Fibroblast of skin of scalp (primary cell): ENCODE data around the gene RBCK1.
A peak's percentile ranks its signal among the peaks of the same experiment; 100 is the strongest.

Source experiments
- DNase-seq: peaks from one replicate; pipeline ENCODE4 v3.0.0-alpha.2; 2013

Gene RBCK1

DNA sequence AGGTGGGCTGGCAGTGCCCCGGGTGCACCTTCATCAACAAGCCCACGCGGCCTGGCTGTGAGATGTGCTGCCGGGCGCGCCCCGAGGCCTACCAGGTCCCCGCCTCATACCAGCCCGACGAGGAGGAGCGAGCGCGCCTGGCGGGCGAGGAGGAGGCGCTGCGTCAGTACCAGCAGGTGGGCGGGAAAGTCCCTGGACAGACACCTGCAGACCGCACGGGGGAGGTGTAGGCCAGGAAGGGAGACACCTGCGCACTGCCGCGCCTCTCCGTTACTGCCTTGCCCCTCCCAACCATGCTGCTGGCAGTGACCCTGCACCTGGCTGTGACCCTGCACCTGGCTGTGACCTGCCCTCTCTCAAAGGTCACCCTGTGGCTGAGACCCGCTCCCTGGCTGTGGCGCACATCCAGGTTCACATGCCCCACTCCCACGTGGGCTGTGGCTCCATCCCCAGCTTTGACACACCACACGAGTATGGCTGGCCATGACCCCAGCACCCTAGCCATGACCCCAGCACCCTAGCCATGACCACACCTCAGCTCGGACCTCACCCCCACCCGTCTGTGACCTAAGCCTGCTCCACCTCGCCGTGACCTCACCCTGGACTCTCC lies 11.6 kb downstream of the RBCK1 start:
- no peak for DNase-seq

DNA sequence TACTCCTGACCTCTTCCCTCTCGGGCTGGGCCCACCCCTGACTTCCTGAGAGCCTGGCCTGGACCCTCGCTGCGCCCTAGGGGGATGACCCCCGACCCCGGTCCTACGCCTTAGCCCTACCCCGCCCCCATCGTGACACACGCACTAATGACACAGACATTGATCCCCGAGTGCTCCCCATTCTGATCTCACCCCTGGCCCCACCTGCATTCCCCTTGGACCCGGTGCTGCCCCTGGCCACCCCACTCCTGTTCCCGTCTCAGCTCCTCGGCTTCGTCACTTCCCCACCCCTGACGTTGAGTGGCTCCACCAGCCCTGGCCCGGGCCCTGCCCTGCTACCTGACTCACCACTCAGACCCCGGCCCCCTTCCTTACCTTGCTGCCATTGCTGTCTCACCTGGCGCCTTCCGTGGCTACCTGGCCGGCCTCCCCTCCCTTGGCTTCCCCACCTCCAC lies 12.1 kb downstream of the RBCK1 start:
- DNase-seq, result no peak

DNA sequence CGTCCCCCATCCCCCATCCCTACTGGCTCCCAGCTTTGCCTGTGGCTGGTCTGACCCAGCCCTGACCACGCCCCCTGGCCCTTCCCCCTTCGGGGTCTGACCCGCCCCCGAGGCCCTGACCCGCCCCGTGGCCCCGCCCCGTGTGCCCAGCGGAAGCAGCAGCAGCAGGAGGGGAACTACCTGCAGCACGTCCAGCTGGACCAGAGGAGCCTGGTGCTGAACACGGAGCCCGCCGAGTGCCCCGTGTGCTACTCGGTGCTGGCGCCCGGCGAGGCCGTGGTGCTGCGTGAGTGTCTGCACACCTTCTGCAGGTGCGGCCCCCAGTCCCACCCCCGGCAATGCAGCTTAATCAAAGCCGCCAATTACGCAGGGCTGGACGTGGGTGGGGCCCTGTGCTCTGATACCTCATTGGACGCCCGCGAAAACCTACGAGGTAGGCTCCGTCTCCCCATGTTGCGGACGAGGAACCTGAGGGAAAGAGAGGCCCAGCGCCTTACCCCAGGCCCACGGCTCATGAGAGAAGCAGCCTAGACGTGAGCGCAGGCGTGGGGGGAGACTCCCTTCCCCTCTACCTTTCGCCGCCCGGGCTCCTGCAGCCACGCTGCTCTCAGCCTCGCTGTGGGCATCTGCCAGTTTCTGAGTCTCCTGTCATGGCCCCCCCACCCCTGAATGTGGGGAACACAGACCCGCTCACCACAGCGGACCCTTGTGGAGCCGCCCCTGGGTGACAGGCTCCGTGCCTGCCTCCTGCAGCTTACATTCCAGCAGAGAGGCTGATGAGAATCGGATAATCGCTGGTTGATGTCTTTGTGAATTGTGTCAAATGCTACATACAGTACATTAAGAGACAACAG lies 12.8 kb downstream of the RBCK1 start:
- no peak for DNase-seq

DNA sequence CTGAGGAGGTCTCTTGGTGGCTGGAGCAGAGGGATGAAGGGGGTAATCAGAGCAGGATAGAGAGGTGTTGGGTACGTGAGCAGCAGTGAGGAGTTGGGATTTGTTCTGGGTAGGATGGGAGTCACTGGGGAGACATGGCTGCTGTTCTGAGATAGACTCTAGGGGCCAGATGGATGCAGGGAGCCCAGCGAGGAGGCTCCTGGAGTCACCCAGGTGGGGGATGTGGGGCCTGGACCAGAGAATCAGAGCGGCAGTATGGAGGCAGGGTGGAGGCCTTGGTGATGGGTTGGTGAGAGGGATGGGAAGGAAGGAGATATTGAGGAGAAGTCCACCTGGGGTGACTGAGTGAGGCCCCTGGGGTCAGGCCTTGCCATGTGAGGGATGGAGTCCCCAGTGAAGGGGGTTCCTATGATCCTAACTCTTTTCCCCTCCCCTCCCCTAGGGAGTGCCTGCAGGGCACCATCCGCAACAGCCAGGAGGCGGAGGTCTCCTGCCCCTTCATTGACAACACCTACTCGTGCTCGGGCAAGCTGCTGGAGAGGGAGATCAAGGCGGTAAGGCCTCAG lies 13.7 kb downstream of the RBCK1 start:
- no peak for DNase-seq

DNA sequence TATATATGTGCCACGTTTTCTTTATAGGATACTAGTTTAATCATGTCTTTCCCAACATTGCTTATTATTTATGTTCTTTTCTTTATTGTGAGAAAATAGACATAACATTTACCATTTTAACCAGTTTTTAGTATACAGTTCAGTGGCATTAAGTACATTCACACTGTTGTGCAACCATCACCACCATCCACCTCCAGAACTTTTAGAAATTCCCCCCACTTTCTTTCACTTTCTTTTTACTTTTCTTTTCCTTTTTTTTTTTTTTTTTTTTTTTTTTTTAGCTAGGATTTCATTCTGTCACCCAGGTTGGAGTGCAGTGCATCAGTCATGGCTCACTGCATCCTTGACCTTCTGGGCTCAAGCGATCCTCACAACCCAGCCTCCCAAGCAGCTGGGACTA lies 18.5 kb downstream of the RBCK1 start:
- DNase-seq, result no peak

DNA sequence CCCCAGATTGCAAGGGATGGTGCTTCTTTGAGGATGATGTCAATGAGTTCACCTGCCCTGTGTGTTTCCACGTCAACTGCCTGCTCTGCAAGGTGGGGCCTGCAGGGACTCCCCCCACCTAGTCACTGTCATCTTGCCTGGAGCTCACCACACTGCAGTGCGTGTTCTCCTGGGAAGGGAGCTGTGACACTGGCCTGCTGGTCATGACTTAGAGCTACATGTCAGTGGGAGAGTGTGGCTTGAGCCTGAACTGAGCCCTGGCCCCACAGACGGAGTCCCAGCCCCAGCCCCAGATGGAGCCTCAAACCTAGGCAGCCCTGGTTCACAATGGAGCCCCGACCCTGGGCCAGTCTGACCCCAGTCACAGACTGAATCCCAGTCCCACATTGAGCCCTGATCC lies 19.3 kb downstream of the RBCK1 start:
- no peak for DNase-seq

DNA sequence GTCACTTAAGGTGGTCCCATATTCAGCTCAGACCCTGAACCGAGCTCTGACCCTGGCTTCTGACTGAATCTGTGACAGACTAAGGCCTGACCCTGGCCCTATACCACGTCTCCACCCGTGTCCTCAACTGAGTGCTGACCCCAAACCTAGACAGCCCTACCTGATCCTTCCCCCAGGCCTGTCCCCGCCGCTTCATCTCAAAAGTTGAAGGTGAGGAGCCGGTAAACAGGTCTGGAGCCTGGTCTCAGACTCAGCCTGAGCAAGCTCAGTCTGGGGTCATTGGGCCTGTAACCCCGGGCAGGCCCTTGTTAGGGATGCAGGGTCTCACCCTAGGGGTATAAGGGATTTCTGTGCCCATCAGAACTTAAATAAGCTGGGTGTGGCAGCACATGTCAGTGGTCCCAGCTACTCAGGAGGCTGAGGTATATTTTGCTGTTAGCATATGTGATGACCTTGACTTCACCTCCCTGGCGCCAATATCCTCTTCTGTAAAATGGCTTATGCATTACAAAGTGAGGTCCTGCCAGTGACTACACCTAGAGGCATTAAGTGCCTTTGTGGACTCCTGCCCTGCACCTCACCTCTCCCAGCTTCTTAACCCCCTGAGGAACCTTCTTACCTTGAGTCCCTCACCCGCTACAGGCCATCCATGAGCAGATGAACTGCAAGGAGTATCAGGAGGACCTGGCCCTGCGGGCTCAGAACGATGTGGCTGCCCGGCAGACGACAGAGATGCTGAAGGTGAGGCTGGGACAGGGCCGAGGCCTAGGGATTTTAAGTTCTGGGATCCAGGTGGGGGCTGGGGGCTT lies 20.0 kb downstream of the RBCK1 start:
- DNase-seq, result no peak

DNA sequence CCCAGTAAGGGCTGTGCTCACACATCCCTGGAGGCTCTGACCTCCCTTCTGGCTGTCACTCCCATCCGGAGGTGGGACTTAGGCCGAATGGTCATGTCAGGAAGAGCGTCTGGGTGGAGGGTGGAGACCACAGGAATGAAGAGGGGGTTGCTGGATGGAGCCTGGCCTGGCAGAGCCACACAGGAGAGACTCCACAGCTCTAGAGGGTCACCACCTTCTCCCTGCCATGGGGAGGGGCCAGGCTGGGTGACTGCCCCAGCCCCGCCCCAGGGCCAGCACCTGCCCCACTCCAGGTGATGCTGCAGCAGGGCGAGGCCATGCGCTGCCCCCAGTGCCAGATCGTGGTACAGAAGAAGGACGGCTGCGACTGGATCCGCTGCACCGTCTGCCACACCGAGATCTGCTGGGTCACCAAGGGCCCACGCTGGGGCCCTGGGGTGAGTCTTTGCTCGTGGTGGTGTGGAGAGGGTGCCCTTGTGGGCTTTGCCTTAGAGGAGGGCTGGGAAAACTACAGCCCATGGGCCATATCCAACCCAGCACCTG lies 20.6 kb downstream of the RBCK1 start:
- no peak for DNase-seq

DNA sequence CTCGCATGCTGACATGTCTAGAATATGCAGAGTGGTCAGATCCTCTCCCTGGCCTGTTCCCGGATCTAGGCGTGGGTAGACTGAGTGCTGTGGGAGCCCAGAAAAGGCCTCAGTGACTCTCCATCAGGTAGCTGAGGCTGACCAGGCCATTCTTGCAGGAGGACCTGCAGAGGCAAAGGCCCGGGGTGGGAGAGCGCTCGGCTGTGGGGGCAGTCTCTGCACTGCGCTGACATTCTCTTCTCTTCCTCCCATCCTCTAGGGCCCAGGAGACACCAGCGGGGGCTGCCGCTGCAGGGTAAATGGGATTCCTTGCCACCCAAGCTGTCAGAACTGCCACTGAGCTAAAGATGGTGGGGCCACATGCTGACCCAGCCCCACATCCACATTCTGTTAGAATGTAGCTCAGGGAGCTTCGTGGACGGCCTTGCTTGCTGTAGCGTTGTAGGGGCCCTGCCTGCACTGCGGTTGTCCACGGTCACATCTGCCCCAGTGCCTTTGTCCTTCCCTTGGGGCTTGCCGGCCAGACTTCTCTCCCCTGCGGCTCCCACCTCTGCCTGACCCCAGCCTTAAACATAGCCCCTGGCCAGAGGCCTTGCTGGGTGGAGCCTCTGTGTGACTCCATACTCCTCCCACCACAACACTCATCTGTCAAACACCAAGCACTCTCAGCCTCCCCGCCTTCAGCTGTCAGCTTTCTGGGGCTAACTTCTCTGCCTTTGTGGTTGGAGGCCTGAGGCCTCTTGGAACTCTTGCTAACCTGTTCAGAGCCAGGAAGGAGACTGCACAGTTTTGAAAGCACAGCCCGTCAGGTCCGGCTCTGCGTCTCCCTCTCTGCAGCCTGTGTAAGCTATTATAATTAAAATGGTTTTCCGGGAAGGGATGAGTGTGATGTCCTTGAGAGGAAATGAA lies 22.2 kb downstream of the RBCK1 start:
- no peak for DNase-seq

DNA sequence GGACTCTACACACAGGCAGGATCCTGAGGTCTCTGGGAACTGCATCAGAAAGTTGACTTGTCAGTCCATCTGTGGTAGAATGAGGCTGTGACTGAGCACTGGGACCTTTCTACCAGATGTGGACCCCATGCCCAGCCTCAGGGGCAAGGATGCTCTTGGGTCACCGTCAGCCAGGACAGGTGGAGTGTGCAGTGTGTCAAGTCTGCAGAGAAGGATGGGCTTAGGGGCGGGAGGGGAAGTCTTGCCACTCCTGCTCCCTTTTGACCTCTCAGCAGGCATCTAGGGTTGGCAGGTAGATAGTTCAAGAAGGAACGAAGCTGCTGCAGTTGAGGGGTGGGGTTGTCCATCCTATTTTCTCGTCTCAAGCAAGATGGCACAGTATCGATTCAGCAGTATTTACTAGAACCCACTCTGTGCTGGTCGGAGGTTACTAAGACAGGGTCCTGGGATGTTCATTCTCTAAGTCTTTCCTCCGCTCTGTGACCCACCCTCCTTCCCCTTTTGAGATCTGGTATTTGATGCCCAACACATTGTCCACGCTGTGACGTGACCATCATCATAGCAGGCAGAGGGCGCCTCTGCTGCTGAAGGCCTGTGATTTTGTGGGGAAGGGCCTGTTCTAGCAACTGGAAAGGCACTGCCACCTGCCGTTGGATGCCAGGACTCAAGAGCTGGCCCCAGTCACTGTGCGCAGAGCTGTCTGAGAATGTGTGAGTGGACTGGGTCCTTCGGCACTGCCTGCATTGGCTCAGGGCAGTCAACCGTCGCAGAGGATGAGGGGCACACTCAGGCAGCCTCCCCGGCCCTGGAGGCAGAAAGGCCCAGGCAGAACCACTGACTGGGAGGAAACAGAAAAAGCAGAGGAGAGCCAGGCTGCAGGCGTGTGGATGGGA lies 23.2 kb downstream of the RBCK1 start:
- peak; percentile 76 for DNase-seq

DNA sequence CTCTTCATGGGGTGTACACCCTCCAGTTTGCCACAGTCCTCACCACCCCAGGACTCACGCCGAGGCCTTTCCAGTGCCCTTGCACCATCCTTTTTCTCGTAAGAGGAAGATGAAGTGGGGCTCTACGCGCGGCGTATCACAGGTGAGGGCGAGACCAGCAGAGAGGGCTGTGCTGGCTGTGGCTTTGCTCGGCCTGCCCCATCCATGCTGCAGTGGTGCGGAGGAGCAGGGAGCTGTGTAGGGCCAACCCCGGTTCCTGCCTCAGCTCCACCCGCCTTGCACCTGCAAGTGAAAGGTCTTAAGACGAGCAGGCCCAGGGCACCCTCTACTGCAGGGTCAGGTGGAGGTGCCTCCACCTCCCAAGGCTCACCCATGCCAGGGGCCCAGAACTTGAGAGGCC lies 24.1 kb downstream of the RBCK1 start:
- no peak for DNase-seq

DNA sequence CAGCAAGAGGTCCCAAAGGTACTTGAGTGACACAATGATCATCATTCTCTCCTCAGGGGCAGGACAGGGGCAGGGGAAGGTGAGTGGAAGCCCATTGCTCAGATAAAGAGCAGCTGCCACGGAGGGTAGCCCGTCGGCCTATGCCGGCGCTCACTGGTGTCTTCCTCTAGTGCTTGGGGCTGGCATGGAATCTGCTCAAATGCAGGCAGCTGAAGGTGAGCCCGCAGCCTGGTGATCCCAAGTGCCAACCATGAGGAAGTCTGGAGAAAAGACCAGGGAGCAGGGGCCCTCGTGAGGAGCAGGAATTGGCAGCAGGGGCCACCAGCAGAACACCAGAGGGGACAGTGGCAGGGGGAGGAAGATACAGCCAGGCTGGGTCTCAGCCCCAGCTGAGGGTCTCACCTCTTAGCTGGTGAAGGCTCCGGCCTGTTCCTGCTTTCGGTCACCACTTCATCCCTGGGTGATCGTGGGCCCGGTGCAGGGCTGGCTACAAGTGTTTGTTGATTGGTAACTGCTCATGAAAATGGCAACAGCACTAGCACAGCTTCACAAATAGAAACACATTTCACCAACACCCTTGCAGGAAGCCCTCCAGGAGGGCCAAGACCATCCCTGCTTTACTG lies 24.7 kb downstream of the RBCK1 start:
- no peak for DNase-seq

DNA sequence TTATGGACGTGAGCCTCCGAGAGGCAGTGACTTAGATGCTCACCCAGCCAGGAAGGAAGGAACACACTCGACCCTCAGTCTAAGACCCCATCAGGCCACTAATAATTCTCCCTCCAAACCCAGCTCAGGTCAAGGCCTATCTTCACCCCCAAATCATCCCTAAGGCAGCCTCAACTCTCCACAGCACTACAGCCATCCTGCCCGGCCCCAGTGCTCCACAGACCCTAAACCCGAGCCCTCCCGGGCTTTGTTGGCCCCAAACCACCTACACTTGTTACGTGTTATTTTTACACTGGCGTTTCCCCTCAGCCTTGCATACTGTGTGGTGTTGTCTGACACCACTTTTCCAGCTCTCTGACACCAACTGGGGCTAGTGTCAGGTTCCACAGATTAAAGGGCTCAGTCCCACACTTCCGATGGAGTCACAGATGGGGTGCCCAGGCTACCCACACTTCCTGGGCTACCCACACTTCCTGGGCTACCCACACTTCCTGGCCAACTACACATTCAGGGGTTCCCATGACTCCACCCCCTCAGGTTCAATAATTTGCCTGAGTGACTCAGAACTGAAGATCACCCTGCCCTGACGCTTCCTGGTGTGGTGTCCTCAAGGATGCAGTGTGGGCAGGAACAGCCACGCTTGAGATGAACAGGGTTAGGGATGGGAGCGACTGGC lies 25.3 kb downstream of the RBCK1 start:
- DNase-seq, result no peak

DNA sequence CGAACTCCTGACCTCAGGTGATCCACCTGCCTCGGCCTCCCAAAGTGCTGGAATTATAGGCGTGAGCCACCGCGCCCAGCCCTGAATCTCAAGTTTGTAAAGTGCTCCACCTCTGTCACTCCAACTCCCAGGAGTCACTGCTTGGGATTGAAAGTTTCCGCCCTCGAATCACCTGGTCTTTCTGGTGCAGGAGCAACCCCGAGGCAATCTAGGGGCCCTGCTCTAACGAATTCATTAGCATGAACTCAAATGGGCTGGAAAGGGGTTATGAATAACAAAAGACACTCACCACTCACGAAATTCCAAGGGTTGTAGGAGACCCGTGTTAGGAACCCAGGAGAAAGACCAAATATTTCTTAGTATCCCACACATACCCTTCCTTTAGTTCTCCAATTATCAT lies 26.1 kb downstream of the RBCK1 start:
- DNase-seq, result no peak

DNA sequence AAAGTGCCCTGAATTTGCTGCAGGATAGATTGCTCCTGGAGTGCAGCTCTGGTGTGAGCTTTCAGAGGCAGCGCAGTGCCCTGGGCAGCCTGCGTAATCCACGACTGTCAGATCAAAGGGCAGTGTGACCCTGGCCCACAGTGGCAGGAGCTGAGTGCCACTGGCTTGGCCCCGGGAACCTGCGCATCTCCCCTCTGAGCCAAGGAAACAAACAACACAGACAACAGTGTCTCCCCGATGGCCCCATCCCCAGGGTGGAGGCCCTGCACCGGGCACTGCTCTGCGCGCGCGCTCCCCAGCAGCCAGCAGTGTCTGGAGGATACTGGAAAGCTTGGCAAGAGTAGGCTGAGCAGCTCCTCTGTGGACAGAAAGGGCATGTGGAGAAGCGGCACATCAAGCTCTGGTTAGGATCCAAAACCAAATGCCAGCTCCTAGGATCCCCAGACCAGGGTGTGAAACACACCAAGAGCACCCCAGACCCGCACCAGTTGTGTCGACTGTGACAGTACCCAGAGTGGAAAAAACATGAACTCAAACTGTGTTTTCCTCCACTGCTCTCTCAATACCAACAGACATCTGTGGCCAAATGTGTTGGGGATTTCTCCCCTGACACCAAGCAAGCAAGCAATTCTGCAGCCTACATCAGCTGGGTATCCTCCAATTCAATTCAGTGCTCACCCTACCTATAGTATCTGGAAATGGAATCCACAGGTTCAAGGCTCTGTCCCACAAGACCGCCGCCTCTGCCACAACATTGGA lies 26.7 kb downstream of the RBCK1 start:
- DNase-seq, result no peak

DNA sequence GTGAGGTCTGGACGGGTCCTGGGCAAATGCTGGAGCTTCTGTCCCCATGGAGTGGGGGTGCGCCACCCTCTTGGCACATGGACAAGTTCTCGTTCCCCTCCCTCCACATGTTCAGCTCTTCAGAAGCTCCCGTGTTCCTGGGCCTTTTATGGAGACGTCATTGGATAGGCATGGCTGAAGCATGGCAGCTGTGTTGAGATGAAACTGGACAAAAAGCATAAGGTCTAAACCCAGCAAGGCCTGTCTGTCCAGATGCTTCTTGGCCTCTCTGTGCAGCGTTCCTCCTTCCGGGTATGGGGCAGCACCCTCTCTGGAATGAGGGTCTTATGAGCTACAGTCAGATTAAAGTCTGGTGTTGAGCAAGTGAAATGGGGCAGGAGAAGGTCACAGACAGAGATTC lies 27.5 kb downstream of the RBCK1 start:
- DNase-seq, result no peak

DNA sequence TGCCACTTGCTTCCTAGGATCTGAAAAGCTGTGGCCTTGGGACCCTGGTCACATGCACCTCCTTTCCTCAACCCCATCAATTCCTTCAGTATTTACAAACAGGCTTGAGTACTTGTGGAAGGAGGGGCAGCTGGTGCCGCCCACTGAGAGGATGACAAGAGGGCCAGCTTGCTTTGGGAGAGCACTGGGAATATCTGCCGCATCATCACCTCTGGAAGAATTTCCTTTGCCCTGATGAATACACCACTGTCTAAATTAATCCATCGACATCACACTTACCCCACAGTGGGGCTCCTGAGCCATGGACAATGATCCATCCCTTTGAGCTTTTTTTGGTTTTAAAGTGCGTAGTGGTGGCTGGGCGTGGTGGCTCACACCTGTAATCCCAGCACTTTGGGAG lies 28.4 kb downstream of the RBCK1 start:
- DNase-seq, result no peak

DNA sequence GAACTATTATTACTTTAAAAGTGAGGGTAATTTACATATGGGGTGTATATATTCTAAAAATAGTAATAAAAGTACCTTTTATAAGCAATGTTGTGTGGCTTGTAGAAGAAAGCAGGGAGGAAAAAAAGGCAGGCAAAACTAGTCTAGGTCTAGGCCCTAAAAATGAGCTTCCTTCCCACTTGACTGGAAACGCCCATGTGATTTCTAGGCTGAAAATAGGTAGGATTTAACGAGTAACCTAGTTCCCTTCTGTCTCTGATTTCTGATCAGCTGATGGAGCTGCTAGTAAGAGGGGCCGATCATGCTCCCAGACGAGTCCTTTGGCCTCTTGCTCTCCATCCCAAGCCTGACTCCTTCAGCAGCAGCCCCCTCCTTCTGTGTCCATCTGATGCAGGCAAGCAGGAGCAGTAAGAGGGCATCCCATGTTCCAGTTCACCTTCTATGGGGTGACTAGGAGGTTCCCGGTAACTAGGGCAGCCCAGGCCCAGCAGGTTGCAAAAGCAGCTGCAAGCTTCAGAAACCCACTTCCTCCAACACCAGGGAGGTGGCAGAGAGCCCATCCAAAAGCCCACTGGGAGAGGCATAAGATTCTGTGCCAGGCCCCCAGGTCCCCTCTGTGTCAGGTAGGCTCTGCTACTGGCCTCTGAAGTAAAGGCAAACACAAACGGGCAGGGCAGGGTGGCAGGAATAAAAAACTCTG lies 29.8 kb downstream of the RBCK1 start:
- no peak for DNase-seq
